HCT116 (cell line): Measurements from ENCODE around the gene LDLRAD4. TPM values are rescaled to one million over a fixed set of nuclear protein-coding genes. Genes with fewer than 3 reads are reported as not detected.

ENCODE experiments used
- ATAC-seq: fragments of 200-7000 bp; cut with Tn5 transposase; 2 replicates; pipeline ENCODE4 v1.9.1; 2020; ENCODE audit warnings: mild to moderate bottlenecking, moderate library complexity
- BruUV-seq: library from RNA; stranded (reverse); fragments of 400-500 nt; replicated peaks from 2 replicates; lab custom pipeline; 2021; lab: Mats Ljungman, UMichigan
- CTCF ChIA-PET: fragments of 300-600 bp; sonication (Branson Sonifier 250); formaldehyde crosslinking; loops from one replicate; lab custom pipeline; 2021; ENCODE audit warnings: antibody characterized with exemption; lab: Charles Lee
- POLR2A ChIA-PET: fragments of 300-600, 350-600 bp; sonication (Branson Sonifier 250); formaldehyde crosslinking; loops from one replicate; lab custom pipeline; 2021; ENCODE audit warnings: antibody characterized with exemption; lab: Charles Lee
- RAD21 ChIA-PET, 2 experiments: fragments of 300-600 bp; sonication (Branson Sonifier 250); formaldehyde crosslinking; loops; one replicate each; lab custom pipeline; 2023; ENCODE audit warnings: low total read pairs in 2 of 2; ENCODE audit not compliant: uncharacterized antibody in 2 of 2, unreplicated experiment in 2 of 2, low non-redundant PET in 1 of 2; lab: Charles Lee
- DNase-seq: peaks from one replicate; pipeline ENCODE4 v3.0.0-alpha.2; 2010; ENCODE audit warnings: low read depth, low spot score
- H2AFZ ChIP-seq: fragments of 200-600 bp; shearing (Covaris generic), sonication (generic); 2 replicates; pipeline ENCODE4 v1.6.1; 2017; ENCODE audit warnings: low read depth, mixed run types, mixed read lengths, antibody characterized with exemption, low read length; ENCODE audit not compliant: poor library complexity, severe bottlenecking
- H3K27ac ChIP-seq: 2 replicates; pipeline ENCODE4 v1.5.1; 2012; ENCODE audit warnings: low read depth, low read length
- H3K27me3 ChIP-seq: fragments of 200-600 bp; sonication (generic); 2 replicates; pipeline ENCODE4 v1.6.1; 2016; ENCODE audit warnings: mixed run types, low read length, mixed read lengths; ENCODE audit not compliant: insufficient read depth
- H3K36me3 ChIP-seq, 2 experiments: fragments of 200-500 bp in 1 of 2; fragments of 200-600 bp in 1 of 2; sonication (Bioruptor generic) in 1 of 2; sonication (generic) in 1 of 2; 2 replicates each; pipeline versions ENCODE4 v1.5.1 to v1.6.1; 2014 to 2016; ENCODE audit warnings: low read length in 2 of 2, inconsistent platforms in 1 of 2, mixed read lengths in 1 of 2, mixed run types in 1 of 2; ENCODE audit not compliant: insufficient read depth in 2 of 2, control insufficient read depth in 1 of 2
- H3K4me1 ChIP-seq, 2 experiments: fragments of 200-600 bp in 1 of 2; sonication (generic) in 1 of 2; 2 replicates each; pipeline versions ENCODE4 v1.5.1 to v1.6.1; 2012 to 2017; ENCODE audit warnings: low read length in 2 of 2, inconsistent platforms in 1 of 2, mild to moderate bottlenecking in 1 of 2, mixed read lengths in 1 of 2, mixed run types in 1 of 2, moderate library complexity in 1 of 2; ENCODE audit not compliant: insufficient read depth in 2 of 2, control insufficient read depth in 1 of 2
- H3K4me2 ChIP-seq: fragments of 200-600 bp; sonication (generic); 2 replicates; pipeline ENCODE4 v1.6.1; 2017; ENCODE audit warnings: mixed run types, low read length, mixed read lengths
- H3K4me3 ChIP-seq, 2 experiments: fragments of 200-600 bp in 1 of 2; sonication (generic) in 1 of 2; replicated peaks in 1 of 2; 2 replicates each; pipeline ENCODE4 v1.5.1; 2011 to 2016; ENCODE audit warnings: low read length in 2 of 2, control low read depth in 1 of 2, low read depth in 1 of 2, mild to moderate bottlenecking in 1 of 2, mixed read lengths in 1 of 2, mixed run types in 1 of 2
- H3K79me2 ChIP-seq: fragments of 200-600 bp; sonication (generic); 2 replicates; pipeline ENCODE4 v1.6.1; 2017; ENCODE audit warnings: mild to moderate bottlenecking, mixed run types, low read length, moderate library complexity, mixed read lengths; ENCODE audit not compliant: insufficient read depth
- H3K9ac ChIP-seq: fragments of 200-600 bp; sonication (generic); 2 replicates; pipeline ENCODE4 v1.6.1; 2016; ENCODE audit warnings: low read length, mixed read lengths
- H3K9me2 ChIP-seq: fragments of 200-600 bp; sonication (generic), shearing (Covaris generic); 2 replicates; pipeline ENCODE4 v1.6.1; 2017; ENCODE audit warnings: mixed run types, mild to moderate bottlenecking, moderate library complexity; ENCODE audit not compliant: insufficient read depth
- H3K9me3 ChIP-seq, 2 experiments: fragments of 200-500 bp in 1 of 2; fragments of 200-600 bp in 1 of 2; sonication (Bioruptor generic) in 1 of 2; sonication (generic) in 1 of 2; 2 replicates each; pipeline ENCODE4 v1.6.1; 2014 to 2017; ENCODE audit warnings: low read length in 2 of 2, mixed read lengths in 2 of 2, inconsistent platforms in 1 of 2, low read depth in 1 of 2, mild to moderate bottlenecking in 1 of 2, mixed run types in 1 of 2, moderate library complexity in 1 of 2; ENCODE audit not compliant: control insufficient read depth in 1 of 2, insufficient read depth in 1 of 2
- H4K20me1 ChIP-seq: fragments of 200-600 bp; sonication (generic), shearing (Covaris generic); 2 replicates; pipeline ENCODE4 v1.6.1; 2017; ENCODE audit warnings: mixed run types, mild to moderate bottlenecking, moderate library complexity; ENCODE audit not compliant: insufficient read depth
- CEBPB ChIP-seq: IDR thresholded peaks from 2 replicates; pipeline ENCODE4 v1.6.1; 2012; ENCODE audit warnings: low read depth
- EZH2phosphoT487 ChIP-seq: fragments of 200-600 bp; IDR thresholded peaks from 2 replicates; pipeline ENCODE4 v1.6.1; 2018; ENCODE audit warnings: antibody characterized with exemption, borderline replicate concordance
- JUND ChIP-seq: IDR thresholded peaks from 2 replicates; pipeline ENCODE4 v1.6.1; 2012
- POLR2A ChIP-seq: IDR thresholded peaks from 2 replicates; pipeline ENCODE4 v1.7.0; 2011; ENCODE audit warnings: borderline replicate concordance; ENCODE audit not compliant: insufficient read depth, insufficient read length; ENCODE audit errors: extremely low read depth
- RAD21 ChIP-seq: IDR thresholded peaks from 2 replicates; pipeline ENCODE4 v1.6.1; 2012; ENCODE audit warnings: low read depth, mild to moderate bottlenecking
- SIN3A ChIP-seq: IDR thresholded peaks from 2 replicates; pipeline ENCODE4 v1.6.1; 2012; ENCODE audit warnings: low read depth
- TCF7L2 ChIP-seq: IDR thresholded peaks from 2 replicates; pipeline ENCODE4 v1.7.0; 2011; ENCODE audit warnings: borderline replicate concordance, inconsistent platforms; ENCODE audit not compliant: insufficient read depth, insufficient read length; ENCODE audit errors: extremely low read depth
- YY1 ChIP-seq: IDR thresholded peaks from 2 replicates; pipeline ENCODE4 v1.6.1; 2011; ENCODE audit warnings: low read length, low read depth, moderate library complexity, mild to moderate bottlenecking; ENCODE audit not compliant: insufficient replicate concordance; ENCODE audit errors: extremely low read depth
- ZFX ChIP-seq: fragments of 450-650 bp; IDR thresholded peaks from 2 replicates; pipeline ENCODE4 v1.6.1; 2017
- intact Hi-C: fragments of 100-400 bp; cut with micrococcal nuclease; formaldehyde crosslinking; loops from 2 replicates; pipeline ENCODE4 v1.10.0; 2022
- total RNA-seq: library from RNA; stranded (reverse); gene quantifications from one replicate; pipeline ENCODE4 v1.2.1, GENCODE V29; 2021; ENCODE audit not compliant: unreplicated experiment
- TF ChIP-seq, protein P1 (sequence below): IDR thresholded peaks from 2 replicates; pipeline ENCODE4 v1.6.1; 2012; ENCODE audit warnings: low read depth
- TF ChIP-seq, protein P2 (sequence below): IDR thresholded peaks from 2 replicates; pipeline ENCODE4 v1.6.1; 2012
- TF ChIP-seq, protein P3 (sequence below): IDR thresholded peaks from 2 replicates; pipeline ENCODE4 v1.6.1; 2012

LDLRAD4 gene
- total RNA-seq, 1 experiment from 2014 or later = 1.2 TPM

DNA sequence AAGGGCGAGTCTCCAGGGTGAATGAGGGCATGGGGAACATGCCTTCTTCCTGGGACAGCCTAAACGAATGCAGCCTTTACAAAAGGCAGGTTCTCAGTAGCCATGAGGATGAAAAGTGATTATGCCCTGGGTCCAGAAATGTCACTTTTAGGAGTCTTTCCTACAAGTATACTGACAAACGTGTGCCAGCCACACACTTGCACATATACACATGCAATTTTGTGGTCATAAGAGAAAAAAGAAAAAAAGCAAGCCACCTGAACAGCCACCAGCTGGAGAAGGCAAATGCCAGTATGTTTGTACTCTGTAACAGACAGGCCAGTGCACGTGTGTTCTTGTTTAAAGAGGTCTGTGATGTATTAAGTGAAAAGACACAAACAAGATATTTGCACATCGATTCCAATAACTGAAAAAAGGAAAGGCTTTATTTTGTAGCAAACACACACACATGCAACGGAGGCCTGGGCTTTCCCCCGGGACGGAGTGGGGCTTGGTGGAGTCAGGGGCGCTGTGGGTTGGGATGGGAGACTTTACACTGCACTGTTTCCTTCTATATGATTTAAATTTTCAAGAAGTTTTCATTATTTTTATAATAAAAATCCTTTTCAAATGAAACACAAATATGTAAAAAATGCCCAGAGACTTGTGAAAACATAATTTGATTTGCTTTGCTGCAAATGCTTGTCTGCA lies 399.4 kb downstream of the LDLRAD4 start:
- Histone ChIP-seq H2AFZ (no peak overlapping the region), H3K9me2 (no peaks in the 10 kb centered on the region), H3K27me3 (peaks cover 7% of the 10 kb centered on the region; the same call in 1 of the 2 replicates), H3K9ac (no peak overlapping the region), H3K4me2 (no peak overlapping the region), H4K20me1 (no peaks in the 10 kb centered on the region), H3K4me3 (no peak overlapping the region), H3K36me3 (no peaks in the 10 kb centered on the region), H3K79me2 (no peaks in the 10 kb centered on the region), H3K27ac (no peak overlapping the region), H3K9me3 (no peaks in the 10 kb centered on the region), H3K4me1 (peaks cover 0 to 4% of the 10 kb centered on the region in 2 experiments; a peak in 1 of 4 replicates)
- ChIA-PET CTCF (no interaction called here), POLR2A (no interaction called here), RAD21 (no interaction called here)
- no TSS peak for BruUV-seq
- DNase-seq = no peak
- no peak for ATAC-seq
- intact Hi-C loops = no loop called here
- TF ChIP-seq SIN3A (no peak), ZFX (no peak), EZH2phosphoT487 (no peak), TCF7L2 (no peak), YY1 (no peak), JUND (no peak), RAD21 (no peak), CEBPB (no peak), POLR2A (no peak)
- TF ChIP-seq, protein P1, sequence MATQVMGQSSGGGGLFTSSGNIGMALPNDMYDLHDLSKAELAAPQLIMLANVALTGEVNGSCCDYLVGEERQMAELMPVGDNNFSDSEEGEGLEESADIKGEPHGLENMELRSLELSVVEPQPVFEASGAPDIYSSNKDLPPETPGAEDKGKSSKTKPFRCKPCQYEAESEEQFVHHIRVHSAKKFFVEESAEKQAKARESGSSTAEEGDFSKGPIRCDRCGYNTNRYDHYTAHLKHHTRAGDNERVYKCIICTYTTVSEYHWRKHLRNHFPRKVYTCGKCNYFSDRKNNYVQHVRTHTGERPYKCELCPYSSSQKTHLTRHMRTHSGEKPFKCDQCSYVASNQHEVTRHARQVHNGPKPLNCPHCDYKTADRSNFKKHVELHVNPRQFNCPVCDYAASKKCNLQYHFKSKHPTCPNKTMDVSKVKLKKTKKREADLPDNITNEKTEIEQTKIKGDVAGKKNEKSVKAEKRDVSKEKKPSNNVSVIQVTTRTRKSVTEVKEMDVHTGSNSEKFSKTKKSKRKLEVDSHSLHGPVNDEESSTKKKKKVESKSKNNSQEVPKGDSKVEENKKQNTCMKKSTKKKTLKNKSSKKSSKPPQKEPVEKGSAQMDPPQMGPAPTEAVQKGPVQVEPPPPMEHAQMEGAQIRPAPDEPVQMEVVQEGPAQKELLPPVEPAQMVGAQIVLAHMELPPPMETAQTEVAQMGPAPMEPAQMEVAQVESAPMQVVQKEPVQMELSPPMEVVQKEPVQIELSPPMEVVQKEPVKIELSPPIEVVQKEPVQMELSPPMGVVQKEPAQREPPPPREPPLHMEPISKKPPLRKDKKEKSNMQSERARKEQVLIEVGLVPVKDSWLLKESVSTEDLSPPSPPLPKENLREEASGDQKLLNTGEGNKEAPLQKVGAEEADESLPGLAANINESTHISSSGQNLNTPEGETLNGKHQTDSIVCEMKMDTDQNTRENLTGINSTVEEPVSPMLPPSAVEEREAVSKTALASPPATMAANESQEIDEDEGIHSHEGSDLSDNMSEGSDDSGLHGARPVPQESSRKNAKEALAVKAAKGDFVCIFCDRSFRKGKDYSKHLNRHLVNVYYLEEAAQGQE = no peak
- TF ChIP-seq, protein P2, sequence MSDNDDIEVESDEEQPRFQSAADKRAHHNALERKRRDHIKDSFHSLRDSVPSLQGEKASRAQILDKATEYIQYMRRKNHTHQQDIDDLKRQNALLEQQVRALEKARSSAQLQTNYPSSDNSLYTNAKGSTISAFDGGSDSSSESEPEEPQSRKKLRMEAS = no peak
- TF ChIP-seq, protein P3, sequence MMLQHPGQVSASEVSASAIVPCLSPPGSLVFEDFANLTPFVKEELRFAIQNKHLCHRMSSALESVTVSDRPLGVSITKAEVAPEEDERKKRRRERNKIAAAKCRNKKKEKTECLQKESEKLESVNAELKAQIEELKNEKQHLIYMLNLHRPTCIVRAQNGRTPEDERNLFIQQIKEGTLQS = no peak
